CD4-positive, alpha-beta T cell treated with Interleukin-12 subunit alpha and Interleukin-12 subunit beta, for 1 hour (primary cell): ENCODE measurements around the gene CSNK1D.
A peak's percentile ranks its signal among the peaks of the same experiment; 100 is the strongest.
"Not testable (repeated sequence)": the region's sequence is repeated elsewhere in the genome, so short reads cannot be mapped to it uniquely, and the experiment has no call there.

Experiments
- DNase-seq: peaks from one replicate; pipeline ENCODE4 v3.0.0-alpha.2; 2020

The CSNK1D gene

DNA sequence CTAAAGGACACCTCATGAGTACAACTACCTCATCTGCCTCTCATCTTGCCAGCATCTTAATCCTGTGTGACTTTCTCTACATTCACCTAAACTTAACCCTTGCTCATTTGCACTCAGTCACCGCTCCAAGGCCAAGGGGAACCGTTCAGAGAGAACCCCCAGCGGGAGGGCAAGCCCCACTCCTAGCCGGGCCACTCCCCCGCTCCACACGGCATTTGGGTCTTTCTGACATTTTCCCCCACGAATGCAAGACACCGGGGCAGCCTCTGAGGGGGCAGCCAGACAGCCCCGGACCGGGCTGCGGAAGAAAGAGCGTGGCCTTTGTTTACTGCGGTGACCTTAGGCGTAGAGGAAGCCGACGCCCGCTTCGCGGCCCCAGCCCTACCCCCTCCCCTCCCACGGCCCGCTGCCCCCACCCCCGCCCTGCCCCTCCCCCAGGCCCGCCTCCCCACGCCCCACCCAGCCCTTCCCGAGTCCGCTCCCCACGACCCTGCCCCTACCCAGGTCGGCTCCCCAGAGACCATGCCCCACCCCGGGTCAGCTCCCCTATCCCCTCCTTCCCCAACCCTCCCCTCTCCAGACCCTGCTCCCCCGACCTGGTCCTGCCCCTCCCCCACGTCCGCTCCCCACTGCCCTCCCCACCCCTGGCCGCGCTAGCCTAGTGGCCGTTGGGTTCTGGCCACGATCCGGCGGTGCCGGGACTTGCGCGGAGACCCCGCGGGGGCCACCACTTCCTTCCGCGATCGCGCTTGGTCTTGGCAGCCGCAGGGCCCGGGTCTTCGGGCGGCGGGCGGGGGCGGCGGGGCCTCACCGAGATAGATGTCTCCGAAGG, 789 bp downstream of the CSNK1D start:
- DNase-seq, result peak; percentile 56

- DNase-seq, result no peak
These were observed 2.1 kb downstream of the CSNK1D start for GRCh38 chr17:82271401-82271800.

DNA sequence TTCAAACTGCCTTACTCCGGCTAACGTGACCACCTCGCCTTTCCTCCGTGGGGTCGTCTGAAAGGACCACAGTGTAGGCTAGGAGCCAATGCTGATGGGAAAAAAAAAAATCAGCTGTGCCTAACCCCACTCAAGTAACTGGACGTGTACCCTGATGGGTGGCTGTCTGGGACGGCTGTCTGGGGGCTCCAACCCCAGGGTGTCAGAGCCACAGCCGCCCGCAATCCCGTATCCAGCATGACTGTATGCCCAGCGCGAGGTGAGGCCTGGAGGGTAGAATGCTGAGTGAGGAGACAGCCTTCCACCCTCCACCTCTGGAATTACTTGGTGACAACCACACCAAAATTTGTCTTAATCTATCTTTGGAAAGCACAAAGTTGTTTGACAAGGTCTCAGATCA, 2.8 kb downstream of the CSNK1D start:
- no peak for DNase-seq

DNA sequence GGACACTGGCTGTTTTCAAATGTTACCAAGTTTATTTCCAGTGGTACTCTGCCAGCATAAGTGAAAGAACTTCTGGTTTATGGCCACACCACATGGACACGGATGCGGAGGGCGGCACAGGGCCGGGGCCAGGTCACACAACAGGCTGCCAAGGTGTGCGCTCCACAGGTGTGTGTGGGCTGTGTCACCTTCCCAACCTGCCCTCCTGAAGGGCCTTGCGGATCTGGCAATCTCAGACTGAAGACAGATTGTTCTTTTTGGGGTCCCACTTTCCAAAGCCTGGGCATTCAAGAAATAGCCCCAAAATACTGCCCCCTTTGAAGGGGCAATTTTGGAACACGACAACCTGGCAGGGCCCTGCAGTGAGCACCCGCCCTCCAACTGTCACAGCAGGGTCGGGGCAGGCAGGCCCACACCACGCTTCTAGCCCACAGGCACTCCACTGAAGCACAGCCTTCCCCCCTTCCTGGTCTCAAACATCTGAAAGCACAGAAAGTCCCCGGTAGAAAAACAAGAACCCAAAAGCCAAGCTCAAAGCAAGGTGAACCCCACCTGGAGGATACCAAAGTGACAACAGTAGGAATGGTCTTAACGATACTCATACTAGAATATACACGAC, 3.5 kb downstream of the CSNK1D start:
- no peak for DNase-seq

GRCh38 chr17:82269138-82269881, 4.2 kb downstream of the CSNK1D start:
- DNase-seq, result no peak

GRCh38 chr17:82267575-82268379, 5.7 kb downstream of the CSNK1D start:
- peak; percentile 24 for DNase-seq

- DNase-seq, result no peak
These were observed 7.4 kb downstream of the CSNK1D start for GRCh38 chr17:82266142-82266541.

DNA sequence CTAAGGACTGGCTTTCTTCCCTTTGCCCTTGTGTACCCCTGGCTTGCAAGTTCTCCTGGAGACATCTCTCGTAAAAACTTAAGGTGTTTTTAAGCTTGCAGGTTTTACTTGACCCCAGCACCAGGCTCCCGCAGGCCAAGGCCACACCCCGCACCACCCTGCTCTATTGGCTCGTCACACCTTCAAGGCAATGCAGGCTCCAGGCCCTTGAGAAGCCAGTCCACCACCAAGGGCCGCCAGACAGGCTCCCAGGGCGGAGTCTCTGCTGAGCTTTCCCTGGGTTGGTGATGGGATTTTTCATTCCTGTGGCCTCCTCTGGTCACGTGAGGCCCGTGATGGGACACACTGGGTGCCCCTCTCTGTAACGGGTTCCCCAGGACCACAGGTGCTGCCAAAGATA, 9.9 kb downstream of the CSNK1D start:
- no peak for DNase-seq

GRCh38 chr17:82262344-82262743, 11.2 kb downstream of the CSNK1D start:
- no peak for DNase-seq

- not testable (repeated sequence) for DNase-seq
These were observed 13.2 kb downstream of the CSNK1D start for GRCh38 chr17:82259972-82260961.

DNA sequence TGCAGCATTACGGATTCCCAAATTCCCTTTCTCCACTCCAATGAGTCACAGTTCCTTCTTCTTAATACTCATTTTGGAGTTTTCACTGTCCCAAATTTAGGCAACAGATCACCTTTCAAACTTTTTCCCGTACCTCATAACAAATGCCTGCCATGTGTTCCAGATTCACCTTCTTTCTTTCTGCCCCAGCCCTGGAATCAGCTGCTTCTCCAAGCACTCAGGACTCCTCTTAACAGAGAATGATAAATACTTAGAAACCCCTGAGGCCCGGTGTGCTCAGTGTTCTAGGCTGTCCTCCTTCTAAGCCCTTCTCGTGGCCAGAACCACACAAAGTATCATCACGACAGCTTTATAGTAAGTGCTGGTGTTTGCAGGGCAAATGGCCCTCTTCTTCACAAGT, 14.9 kb downstream of the CSNK1D start:
- DNase-seq, result no peak

GRCh38 chr17:82257473-82257872, 16.0 kb downstream of the CSNK1D start:
- peak; percentile 79 for DNase-seq

DNA sequence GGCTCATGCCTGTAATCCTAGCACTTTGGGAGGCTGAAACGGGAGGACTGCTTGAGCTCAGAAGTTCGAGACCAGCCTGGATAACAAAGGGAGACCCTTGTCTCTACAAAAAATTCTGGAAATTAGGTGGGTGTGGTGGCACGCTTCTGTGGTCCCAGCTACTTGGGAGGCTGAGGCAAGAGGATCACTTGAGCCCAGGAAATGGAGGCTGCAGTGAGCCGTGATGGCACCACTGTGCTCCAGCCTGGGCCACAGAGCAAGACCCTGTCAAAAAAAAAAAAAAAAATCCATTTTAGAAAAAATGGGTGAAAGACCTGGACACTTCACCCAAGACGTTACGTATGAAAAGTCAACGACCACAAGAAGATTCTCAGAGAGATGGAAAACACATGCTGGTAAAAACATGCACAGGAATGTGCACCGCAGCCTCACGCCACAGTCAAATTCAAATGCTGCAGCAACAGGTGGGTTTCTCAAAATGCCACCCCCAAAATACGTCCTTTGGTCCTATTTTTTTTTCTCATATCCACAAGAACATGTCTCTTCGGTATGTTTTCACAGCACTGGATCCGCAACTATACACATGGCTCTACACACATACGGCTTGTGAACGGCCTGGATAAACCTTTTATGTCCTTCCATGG, 17.1 kb downstream of the CSNK1D start:
- DNase-seq, result no peak

- DNase-seq, result no peak
These were observed 18.0 kb downstream of the CSNK1D start for GRCh38 chr17:82255402-82255972.

- DNase-seq, result not testable (repeated sequence)
These were observed 18.8 kb downstream of the CSNK1D start for GRCh38 chr17:82254746-82255145.

- not testable (repeated sequence) for DNase-seq
These were observed 19.4 kb downstream of the CSNK1D start for GRCh38 chr17:82254096-82254495.

DNA sequence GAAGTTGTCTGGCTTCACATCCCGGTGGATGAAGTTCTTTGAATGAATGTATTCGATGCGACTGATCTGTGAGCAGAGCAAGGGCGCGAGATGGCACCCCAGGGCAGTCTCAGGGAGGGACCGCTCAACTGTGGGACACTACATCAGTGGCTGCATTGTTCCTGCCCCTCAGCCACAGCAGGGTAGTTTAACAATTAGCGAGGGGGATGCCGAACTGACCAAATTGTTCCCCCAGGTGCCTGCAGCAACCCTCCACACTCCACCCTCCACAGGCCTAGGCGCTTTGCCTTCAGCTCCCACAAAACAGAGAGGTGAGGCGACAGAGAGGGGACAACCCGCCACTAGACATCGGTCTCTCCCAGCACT, 20.3 kb downstream of the CSNK1D start:
- no peak for DNase-seq

DNA sequence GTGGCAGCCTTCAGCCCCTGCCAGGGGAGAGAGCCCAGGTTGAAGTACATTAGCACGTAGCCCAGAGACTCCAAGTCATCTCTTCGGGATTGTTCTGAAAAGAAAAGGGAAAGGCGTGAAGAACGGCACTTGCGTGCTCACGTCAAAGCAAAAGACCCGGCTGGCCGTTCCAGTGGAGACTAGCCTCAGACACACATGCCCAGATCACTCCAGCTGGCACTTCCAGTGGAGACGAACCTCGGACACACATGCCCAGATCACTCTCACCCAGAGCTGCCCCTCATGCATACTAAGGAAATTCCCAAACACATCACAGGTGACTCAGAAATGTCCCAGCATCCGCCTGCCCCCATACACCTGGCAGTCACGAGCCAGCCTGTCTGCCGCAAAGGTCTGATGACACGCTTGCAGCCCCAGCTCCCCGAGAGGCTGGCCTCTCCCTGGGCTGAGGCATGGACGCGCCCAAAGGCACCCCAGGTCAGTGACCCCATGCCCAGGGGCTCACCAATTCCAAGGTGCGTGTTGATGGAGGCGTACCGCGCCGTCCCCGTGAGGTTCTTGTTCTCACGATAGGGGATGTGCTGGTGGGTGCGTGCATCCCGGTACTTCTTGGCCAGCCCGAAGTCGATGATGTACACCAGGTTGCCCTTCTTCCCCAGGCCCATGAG, 20.9 kb downstream of the CSNK1D start:
- DNase-seq, result no peak

- DNase-seq, result no peak
These were observed 22.5 kb downstream of the CSNK1D start for GRCh38 chr17:82250868-82251500.
